Astrocyte (in vitro differentiated cells and primary cell): ENCODE measurements around the gene NFKB1. TPM values are rescaled to one million over a fixed set of nuclear protein-coding genes. Genes with fewer than 3 reads are reported as not detected.

ENCODE experiments used
- DNase-seq: peaks from one replicate; pipeline ENCODE4 v3.0.0-alpha.2; 2010; ENCODE audit warnings: low read depth
- FAIRE-seq: peaks from 2 replicates; lab custom pipeline; 2011; peaks lifted over from hg19 to GRCh38; lab: Jason Lieb, UNC
- H2AFZ ChIP-seq: 2 replicates; pipeline ENCODE4 v1.6.0; 2012; ENCODE audit warnings: low read depth, low read length, inconsistent platforms
- H3K27ac ChIP-seq: 2 replicates; pipeline ENCODE4 v1.5.1; 2011; ENCODE audit warnings: low read depth, low read length, inconsistent platforms
- H3K27me3 ChIP-seq: 2 replicates; pipeline ENCODE4 v1.6.0; 2011; ENCODE audit warnings: low read length, inconsistent platforms; ENCODE audit not compliant: insufficient read depth
- H3K36me3 ChIP-seq: 2 replicates; pipeline ENCODE4 v1.5.1; 2011; ENCODE audit warnings: low read length, inconsistent platforms; ENCODE audit not compliant: insufficient read depth
- H3K4me1 ChIP-seq: 2 replicates; pipeline ENCODE4 v1.5.1; 2011; ENCODE audit warnings: low read length, inconsistent platforms; ENCODE audit not compliant: insufficient read depth
- H3K4me2 ChIP-seq: 2 replicates; pipeline ENCODE4 v1.6.0; 2012; ENCODE audit warnings: low read length, inconsistent platforms
- H3K4me3 ChIP-seq: 2 replicates; pipeline ENCODE4 v1.5.1; 2011; ENCODE audit warnings: low read depth, mild to moderate bottlenecking, low read length, inconsistent platforms; ENCODE audit not compliant: insufficient read depth
- H3K79me2 ChIP-seq: 2 replicates; pipeline ENCODE4 v1.6.0; 2012; ENCODE audit warnings: mild to moderate bottlenecking, low read length, inconsistent platforms; ENCODE audit not compliant: insufficient read depth
- H3K9ac ChIP-seq: 2 replicates; pipeline ENCODE4 v1.6.0; 2012; ENCODE audit warnings: mild to moderate bottlenecking, low read length, inconsistent platforms
- H3K9me3 ChIP-seq: 2 replicates; pipeline ENCODE4 v1.5.1; 2012; ENCODE audit warnings: low read depth, mild to moderate bottlenecking, low read length, inconsistent platforms; ENCODE audit not compliant: insufficient read depth
- H4K20me1 ChIP-seq: 2 replicates; pipeline ENCODE4 v1.6.0; 2012; ENCODE audit warnings: low read length, inconsistent platforms; ENCODE audit not compliant: insufficient read depth
- H3K27ac Mint-ChIP-seq: one replicate; pipeline ENCODE4 v1.8.0; 2021; ENCODE audit warnings: mild to moderate bottlenecking, mixed read lengths; ENCODE audit not compliant: unreplicated experiment
- H3K27me3 Mint-ChIP-seq: one replicate; pipeline ENCODE4 v1.8.0; 2021; ENCODE audit warnings: low read depth, mixed read lengths; ENCODE audit not compliant: unreplicated experiment
- H3K36me3 Mint-ChIP-seq: one replicate; pipeline ENCODE4 v1.8.0; 2021; ENCODE audit warnings: low read depth, mixed read lengths; ENCODE audit not compliant: unreplicated experiment
- H3K4me1 Mint-ChIP-seq: one replicate; pipeline ENCODE4 v1.8.0; 2021; ENCODE audit warnings: low read depth, mixed read lengths; ENCODE audit not compliant: unreplicated experiment
- H3K4me3 Mint-ChIP-seq: one replicate; pipeline ENCODE4 v1.8.0; 2021; ENCODE audit warnings: mild to moderate bottlenecking, moderate library complexity, mixed read lengths; ENCODE audit not compliant: unreplicated experiment
- H3K9me3 Mint-ChIP-seq: one replicate; pipeline ENCODE4 v1.8.0; 2021; ENCODE audit warnings: mild to moderate bottlenecking, mixed read lengths; ENCODE audit not compliant: unreplicated experiment
- CTCF ChIP-seq: IDR thresholded peaks from 2 replicates; pipeline ENCODE4 v1.5.1; 2011; ENCODE audit warnings: low read depth, mild to moderate bottlenecking, inconsistent platforms, low read length, moderate library complexity; ENCODE audit not compliant: insufficient read depth
- EZH2 ChIP-seq: IDR thresholded peaks from 2 replicates; pipeline ENCODE4 v1.6.1; 2012; ENCODE audit warnings: mild to moderate bottlenecking, low read length, inconsistent platforms; ENCODE audit not compliant: insufficient read depth
- total RNA-seq: library from RNA; stranded (reverse); gene quantifications from 2 replicates; pipeline ENCODE4 v1.2.1, GENCODE V29; 2021

The NFKB1 gene
- total RNA-seq, 1 donor from 2014 or later: 19.9 TPM

GRCh38 chr4:102531462-102531861 is 30.3 kb downstream of the NFKB1 start:
- TF ChIP-seq EZH2 (no peak), CTCF (no peak)
- Histone ChIP-seq H3K79me2 (no peaks in the 10 kb centered on the region), H3K9me3 (no peaks in the 10 kb centered on the region), H4K20me1 (peaks cover 14% of the 10 kb centered on the region), H3K4me2 (no peak overlapping the region), H3K27ac (no peak overlapping the region), H3K36me3 (peaks cover 3% of the 10 kb centered on the region), H2AFZ (no peak overlapping the region), H3K27me3 (no peaks in the 10 kb centered on the region), H3K4me3 (no peak overlapping the region), H3K9ac (no peak overlapping the region), H3K4me1 (peaks cover 22% of the 10 kb centered on the region)
- FAIRE-seq (no peak), DNase-seq (peak; percentile 53)
- H3K36me3 Mint-ChIP-seq: no peaks in the 10 kb centered on the region
- H3K27me3 Mint-ChIP-seq: no peaks in the 10 kb centered on the region
- no peak overlapping the region for H3K4me3 Mint-ChIP-seq
- H3K9me3 Mint-ChIP-seq: no peaks in the 10 kb centered on the region
- H3K4me1 Mint-ChIP-seq: peaks cover 11% of the 10 kb centered on the region
- H3K27ac Mint-ChIP-seq: no peak overlapping the region

GRCh38 chr4:102533348-102533747 is 32.2 kb downstream of the NFKB1 start:
- H3K9me3 Mint-ChIP-seq: no peaks in the 10 kb centered on the region
- Histone ChIP-seq H3K27ac (no peak overlapping the region), H3K27me3 (no peaks in the 10 kb centered on the region), H3K4me2 (no peak overlapping the region), H3K79me2 (no peaks in the 10 kb centered on the region), H3K36me3 (peaks cover 3% of the 10 kb centered on the region), H4K20me1 (peaks cover 14% of the 10 kb centered on the region), H3K4me1 (peaks cover 23% of the 10 kb centered on the region), H3K9me3 (no peaks in the 10 kb centered on the region), H2AFZ (no peak overlapping the region), H3K9ac (no peak overlapping the region), H3K4me3 (no peak overlapping the region)
- H3K27ac Mint-ChIP-seq: no peak overlapping the region
- DNase-seq (no peak), FAIRE-seq (peak; percentile 56)
- no peak for TF ChIP-seq CTCF
- no peak for TF ChIP-seq EZH2
- no peaks in the 10 kb centered on the region for H3K27me3 Mint-ChIP-seq
- no peak overlapping the region for H3K4me3 Mint-ChIP-seq
- peaks cover 11% of the 10 kb centered on the region for H3K4me1 Mint-ChIP-seq
- H3K36me3 Mint-ChIP-seq: no peaks in the 10 kb centered on the region

DNA sequence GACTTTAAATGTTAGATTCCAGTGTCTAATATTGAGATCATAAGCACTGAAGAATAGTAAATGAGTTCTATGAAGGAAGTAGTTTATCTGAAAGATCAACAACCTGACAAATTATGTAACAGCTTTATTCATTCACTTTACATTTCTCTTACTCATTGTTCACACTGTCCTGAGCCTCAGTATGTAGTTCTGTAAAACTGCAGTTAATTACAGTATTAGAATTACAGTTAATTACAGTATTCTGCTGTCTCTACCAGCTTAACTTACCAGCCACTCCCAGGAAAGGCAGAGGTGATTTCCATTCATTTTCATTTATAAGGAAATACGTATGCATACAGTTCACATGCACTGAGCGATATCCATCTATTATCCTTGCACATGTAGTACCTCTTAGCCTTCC is 32.7 kb downstream of the NFKB1 start:
- no peak for FAIRE-seq
- H3K27ac Mint-ChIP-seq: no peak overlapping the region

More for the DNA sequence above, 32.7 kb downstream of the NFKB1 start:
- TF ChIP-seq CTCF (no peak), EZH2 (no peak)
- Histone ChIP-seq H3K4me2 (no peak overlapping the region), H2AFZ (no peak overlapping the region), H3K79me2 (no peaks in the 10 kb centered on the region), H3K27ac (no peak overlapping the region), H3K4me1 (peaks cover 23% of the 10 kb centered on the region), H4K20me1 (peaks cover 12% of the 10 kb centered on the region), H3K36me3 (peaks cover 3% of the 10 kb centered on the region), H3K27me3 (no peaks in the 10 kb centered on the region), H3K9ac (no peak overlapping the region), H3K9me3 (no peaks in the 10 kb centered on the region), H3K4me3 (no peak overlapping the region)
- Mint-ChIP-seq H3K27me3 (no peaks in the 10 kb centered on the region), H3K4me1 (peaks cover 11% of the 10 kb centered on the region), H3K4me3 (no peak overlapping the region), H3K9me3 (no peaks in the 10 kb centered on the region), H3K36me3 (no peaks in the 10 kb centered on the region)
- no peak for DNase-seq
